ENCODE measurements around the gene ZNG1B. TPM values are rescaled to one million over a fixed set of nuclear protein-coding genes. Genes with fewer than 3 reads are reported as not detected.
"Not testable (repeated sequence)": the region's sequence is repeated elsewhere in the genome, so short reads cannot be mapped to it uniquely, and the experiment has no call there.

Gene ZNG1B
- total RNA-seq: 11.8 TPM

DNA sequence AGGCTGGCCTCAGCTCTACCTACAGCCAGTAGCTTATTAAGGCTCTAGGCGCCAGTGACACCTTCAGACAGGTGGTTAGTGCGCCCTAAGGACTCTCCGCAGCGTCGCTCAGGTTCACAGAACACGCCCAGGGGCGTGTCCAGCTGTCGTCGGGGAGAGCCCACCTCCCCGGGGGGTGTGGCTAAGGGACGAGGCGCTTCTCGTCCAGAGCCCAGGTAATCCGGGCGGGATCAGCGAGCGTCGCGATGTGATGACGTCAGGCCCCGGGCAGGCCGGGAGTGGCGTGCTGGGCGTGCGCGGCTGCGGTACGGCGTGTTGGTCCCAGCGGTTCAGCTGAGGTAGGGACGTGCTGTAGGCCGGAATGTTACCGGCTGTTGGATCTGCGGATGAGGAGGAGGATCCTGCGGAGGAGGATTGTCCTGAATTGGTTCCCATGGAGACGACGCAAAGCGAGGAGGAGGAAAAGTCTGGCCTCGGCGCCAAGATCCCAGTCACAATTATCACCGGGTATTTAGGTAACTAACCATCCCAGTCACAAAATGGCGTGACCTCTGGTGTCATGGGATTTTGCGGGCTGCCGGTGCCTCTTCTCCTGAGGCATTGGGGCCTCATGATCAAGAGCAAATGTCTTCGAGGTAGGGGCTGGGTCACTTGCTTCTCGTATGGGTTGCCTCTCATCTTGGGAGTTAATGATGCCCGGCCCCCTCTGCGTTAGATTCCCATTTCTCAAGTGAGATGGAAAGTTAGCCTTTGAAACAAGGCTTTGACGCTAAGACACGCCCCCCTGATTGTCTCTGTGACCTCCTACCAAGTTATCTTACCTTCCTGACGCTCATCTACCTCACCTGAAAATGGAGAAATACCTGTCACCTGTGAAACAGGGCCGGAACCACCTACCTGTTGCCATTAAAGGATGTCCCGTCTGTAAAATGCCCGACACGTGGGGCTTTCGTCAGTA, at the start of gene ZNG1B:
TSS of gene ZNG1B (plus strand) at position 184 of the 958 bp plus-strand sequence. CDS start at position 362, 178 bp downstream.
- peak; percentile 85 for DNase-seq (ENCODE audit: low spot score)
- not testable (repeated sequence) for ATAC-seq

DNA sequence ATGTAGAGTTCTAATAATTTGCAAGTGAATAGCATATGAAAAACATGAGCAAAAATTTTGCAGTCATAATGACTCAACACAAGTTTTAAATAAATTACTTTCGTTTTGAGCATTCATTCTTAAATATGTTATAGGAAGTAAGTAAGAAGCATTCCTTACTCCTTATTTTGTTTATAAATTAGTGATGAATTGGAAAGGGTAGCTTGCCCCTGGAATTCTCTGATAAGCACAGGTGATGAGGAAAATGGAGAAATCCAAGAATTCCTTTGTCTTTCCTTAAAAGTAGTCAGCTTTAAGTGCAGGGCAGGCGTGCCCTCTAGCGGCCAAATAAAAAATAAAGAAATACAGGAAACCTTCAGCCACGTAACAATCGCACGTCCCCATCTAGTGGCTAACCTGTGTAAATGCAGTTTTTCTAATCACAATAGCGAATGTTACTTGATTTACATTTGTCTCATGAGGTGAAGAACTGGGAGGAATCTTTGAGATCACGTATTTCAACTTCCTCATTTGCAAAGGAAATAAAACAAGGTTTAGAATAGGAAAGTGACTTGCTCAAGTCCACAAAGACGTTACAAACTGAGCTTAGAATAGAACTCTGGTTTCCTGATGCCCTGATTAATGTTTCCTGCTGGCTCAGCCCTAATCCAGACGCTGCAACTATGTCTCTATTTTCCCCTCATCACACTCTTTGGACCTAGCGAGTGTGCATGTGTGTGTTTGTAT, 47.2 kb upstream of the ZNG1B start:
- DNase-seq (ENCODE audit: low spot score): peak; percentile 68
- peak; percentile 100 for ATAC-seq

DNA sequence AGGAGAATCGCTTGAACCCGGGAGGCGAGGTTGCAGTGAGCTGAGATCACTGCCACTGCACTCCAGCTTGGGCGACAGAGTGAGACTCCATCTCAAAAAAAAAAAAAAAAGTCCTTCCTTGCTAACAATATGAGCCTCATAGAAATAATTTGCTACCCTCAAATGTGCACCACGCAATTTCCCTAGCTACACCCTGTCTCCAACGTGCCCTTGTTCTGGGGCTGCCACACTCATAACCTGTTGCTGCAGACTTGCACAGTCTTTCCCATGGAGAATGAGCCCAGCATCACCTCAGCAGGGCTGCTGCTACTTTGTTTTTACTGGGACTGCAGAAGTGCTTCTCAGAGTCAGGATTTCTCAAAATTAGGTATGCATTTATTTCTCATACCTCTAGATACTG, 46.4 kb upstream of the ZNG1B start:
- ATAC-seq: no peak

DNA sequence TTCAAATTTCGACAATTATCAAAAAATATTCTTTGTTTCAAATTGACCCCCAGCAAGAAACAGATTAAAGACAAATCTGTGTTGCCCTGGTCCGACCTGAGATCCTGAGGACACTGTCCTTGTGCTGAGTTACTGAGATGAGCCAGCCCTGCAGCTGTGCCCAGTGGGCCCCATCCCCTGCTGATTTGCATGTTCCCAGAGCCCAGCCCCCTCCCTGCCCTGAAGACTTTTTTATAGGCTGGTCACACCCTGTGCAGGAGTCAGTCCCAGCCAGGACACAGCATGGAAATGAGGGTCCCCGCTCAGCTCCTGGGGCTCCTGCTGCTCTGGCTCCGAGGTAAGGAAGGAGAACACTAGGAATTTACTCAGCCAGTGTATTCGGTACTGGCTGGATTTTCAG, 31.4 kb upstream of the ZNG1B start:
- ATAC-seq (no peak), DNase-seq (ENCODE audit: low spot score) (no peak)

More for the DNA sequence above, 46.4 kb upstream of the ZNG1B start:
- no peak for DNase-seq (ENCODE audit: low spot score)

DNA sequence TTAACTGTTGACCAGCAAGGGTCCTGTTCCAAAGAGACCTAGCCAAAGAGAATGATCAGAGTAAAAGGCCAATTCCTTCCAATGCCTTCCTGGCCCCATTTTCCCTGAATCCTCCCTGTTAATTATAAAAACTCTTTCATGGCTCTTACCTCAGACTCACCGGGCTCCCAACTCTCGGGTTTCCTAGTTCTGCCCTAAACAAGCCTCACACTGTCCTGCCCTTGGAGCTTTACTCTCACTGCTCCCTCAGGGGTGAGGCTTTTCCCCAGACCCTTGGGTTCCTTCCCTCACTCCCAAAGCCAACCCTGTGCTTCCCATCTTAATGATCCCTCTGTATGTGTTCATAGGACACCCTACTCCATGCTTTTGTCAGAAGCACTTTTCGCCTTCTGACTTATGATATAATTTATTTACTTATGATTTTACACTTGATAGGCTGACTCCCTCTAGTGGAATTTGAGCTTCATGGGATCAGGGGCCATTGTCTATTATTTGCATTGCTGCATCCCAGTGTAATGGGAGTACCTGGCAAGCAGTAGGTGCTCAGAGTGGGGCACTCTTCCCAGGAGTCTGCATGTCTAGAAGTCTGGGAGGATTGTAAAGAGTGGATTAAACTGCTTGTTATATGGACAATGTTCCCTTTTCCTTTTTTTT, 29.9 kb upstream of the ZNG1B start:
- DNase-seq (ENCODE audit: low spot score) (no peak), ATAC-seq (peak; percentile 59)

DNA sequence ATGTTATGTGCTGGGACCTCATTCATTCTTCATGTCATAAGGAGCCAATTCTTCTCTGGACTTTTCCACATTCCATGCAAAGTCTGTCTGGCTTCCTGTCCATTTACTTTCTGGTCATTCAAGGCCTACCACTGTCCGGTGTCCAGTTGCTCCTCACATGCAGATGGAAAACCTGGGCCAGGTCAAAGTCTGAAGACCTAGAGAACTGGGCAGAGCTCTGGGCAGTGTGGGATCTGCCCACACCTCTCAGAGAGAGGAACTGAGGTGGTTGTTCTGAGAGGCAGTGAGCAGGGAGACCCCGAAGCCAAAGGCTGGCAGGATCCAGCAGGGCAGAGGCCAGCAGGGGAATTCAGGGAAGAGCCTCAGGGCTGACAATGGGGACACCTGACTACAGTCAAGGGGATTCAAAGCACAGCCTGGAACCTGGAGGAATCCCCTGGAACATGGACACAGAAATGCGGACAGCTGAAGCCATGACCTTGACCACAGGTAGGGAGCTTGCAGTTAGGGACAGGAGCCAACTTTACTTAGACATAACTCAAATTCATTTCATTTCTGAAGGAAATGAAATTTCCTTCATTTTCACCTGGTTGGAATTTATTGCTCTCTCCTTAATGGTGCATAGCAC, 25.7 kb upstream of the ZNG1B start:
- not testable (repeated sequence) for DNase-seq (ENCODE audit: low spot score)
- ATAC-seq: peak; percentile 88

DNA sequence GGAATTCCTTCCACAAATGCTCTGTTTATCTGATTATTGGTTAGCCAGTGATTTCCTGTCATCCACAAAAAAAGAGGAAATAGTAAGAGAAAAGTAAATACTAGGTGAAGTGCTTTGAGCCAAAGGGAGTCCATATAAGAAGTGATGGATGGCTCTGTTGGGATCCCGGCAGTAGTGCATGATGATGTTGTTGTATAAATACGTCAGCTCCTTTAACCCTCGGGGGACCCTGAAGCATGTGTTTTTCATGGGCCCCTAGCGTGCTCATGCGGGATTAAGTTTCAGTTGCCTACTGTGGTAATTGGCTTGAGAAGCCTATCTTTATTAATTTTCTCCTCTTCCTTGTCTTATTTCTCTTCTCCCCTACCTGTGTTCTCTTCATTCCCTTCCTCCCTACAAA, 24.7 kb upstream of the ZNG1B start:
- not testable (repeated sequence) for DNase-seq (ENCODE audit: low spot score); ATAC-seq

DNA sequence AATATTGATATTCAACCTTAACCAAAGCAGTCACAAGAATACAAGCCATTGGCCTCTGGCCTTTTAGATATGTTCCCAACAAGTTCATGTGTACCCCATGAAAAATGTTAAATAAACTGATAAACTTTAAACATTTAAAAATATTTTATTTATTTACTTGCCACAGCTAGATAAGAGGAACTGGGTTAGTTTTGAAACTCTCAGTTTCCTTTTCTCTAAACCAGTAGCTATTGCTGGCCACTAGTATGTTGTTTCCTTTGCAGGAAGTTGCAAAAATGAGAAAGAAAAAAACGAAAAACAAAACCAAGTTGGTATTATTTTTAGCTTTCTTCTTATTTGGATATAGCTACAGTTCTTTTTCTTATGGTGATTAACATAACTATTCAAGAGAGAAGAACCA, 5.7 kb upstream of the ZNG1B start:
- not testable (repeated sequence) for ATAC-seq; DNase-seq (ENCODE audit: low spot score)

DNA sequence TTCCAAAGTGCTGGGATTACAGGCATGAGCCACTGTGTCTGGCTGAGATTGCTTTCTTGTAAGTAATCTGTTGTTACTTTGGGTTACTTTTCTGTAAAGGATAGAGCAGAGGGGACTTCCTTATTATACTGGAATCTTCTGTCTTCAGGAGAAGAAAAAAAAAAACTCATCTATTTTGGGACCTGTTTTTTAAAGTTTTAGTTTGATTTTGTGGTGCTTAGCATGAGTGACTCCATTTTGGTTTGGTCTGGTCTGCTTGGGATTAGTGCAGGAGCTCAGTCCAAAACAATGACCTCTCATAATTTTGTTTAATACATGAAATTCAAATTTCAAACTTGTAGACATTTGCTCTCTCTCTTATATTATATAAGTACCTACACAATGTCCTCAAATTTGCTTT, 4.0 kb upstream of the ZNG1B start:
- not testable (repeated sequence) for DNase-seq (ENCODE audit: low spot score); ATAC-seq

DNA sequence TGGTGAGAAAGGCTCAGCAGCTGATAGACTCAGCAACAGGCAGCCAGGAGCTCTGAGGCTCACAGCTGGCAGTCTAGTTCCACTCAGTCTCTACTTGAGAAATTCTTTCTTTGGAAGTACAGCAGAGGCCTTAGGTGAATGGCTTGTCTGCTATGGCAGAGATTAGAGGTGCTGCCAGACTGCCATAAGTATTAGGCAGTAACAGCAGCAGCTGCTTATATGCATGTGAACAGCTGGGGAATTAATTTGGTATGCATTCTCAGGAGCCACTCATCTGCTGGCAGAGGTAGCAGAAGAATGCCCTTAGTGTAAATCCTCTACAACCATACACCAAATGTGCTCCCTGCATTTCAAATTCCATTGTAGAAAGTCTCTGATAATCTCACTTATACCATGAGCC, 28.3 kb downstream of the ZNG1B start:
- not testable (repeated sequence) for ATAC-seq; DNase-seq (ENCODE audit: low spot score)

DNA sequence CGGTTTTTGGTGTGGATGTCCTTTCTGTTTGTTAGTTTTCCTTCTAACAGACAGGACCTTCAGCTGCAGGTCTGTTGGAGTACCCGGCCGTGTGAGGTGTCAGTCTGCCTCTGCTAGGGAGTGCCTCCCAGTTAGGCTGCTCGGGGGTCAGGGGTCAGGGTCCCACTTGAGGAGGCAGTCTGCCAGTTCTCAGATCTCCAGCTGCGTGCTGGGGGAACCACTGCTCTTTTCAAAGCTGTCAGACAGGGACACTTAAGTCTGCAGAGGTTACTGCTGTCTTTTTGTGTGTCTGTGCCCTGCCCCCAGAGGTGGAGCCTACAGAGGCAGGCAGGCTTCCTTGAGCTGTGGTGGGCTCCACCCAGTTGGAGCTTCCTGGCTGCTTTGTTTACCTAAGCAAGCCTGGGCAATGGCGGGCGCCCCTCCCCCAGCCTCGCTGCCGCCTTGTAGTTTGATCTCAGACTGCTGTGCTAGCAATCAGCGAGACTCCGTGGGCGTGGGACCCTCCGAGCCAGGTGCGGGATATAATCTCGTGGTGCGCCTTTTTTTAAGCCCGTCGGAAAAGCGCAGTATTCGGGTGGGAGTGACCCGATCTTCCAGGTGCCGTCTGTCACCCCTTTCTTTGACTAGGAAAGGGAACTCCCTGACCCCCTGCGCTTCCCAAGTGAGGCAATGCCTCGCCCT, 39.3 kb downstream of the ZNG1B start:
- not testable (repeated sequence) for DNase-seq (ENCODE audit: low spot score); ATAC-seq

DNA sequence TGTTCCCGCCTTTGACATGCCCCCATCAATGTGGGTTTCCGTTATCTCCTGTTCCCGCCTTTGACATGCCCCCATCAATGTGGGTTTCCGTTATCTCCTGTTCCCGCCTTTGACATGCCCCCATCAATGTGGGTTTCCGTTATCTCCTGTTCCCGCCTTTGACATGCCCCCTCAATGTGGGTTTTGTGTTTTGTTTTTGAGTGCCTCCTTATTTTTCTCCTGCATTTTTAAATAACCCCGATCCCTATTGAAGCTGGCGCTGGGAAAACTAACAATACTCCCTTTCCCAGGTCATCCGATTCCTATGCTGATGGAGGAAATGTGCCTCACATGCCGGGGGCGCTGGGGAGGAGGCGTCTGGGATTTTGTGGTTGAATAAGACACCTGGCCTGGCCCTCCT, 59.0 kb downstream of the ZNG1B start:
- ATAC-seq; DNase-seq (ENCODE audit: low spot score): not testable (repeated sequence)

DNA sequence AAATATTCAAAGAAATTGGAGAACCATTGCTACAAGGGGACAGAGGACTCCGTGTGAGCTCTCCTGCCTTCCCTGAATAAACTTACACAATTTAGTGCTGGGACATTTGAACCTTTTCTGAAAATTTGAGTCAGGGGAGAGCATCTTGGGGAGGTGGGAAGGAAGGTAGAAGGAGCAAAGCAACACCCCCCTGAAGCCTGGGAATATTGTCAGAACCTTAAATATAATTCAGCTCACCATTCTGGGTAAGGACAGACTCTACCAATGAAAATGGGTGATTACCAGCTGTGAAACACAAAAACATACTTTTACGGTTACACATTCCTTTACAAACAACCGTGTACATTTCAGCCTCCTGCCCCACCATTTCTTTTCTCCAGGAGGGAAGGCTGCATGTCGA, 60.9 kb downstream of the ZNG1B start, which contains the start of gene FOXD4L1:
TSS of gene FOXD4L1 (plus strand) at position 301 of the 400 bp plus-strand sequence. CDS start 592 bp downstream, outside the sequence.
- not testable (repeated sequence) for ATAC-seq

DNA sequence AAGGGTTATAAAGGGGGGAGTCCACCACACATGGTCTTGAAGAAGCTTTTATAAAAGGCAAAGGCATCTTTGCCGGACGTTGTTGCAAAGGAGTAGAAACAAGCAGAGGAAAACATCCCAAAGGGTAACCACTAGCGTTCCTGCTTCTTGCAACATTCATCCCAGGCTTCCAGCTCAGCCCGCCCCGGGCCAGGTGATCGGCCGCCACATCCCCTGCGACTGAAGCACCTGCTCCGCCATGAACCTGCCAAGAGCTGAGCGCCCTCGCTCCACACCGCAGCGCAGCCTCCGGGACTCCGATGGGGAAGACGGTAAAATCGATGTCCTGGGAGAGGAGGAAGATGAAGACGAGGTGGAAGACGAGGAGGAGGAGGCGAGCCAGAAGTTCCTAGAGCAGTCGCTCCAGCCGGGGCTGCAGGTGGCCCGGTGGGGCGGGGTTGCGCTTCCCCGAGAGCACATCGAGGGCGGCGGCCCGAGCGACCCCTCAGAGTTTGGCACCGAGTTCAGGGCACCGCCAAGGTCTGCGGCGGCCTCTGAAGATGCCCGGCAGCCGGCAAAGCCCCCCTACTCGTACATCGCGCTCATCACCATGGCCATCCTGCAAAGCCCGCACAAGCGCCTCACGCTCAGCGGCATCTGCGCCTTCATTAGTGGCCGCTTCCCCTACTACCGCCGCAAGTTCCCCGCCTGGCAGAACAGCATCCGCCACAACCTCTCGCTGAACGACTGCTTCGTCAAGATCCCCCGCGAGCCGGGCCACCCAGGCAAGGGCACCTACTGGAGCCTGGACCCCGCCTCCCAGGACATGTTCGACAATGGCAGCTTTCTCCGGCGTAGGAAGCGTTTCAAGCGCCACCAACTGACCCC, 61.8 kb downstream of the ZNG1B start:
- not testable (repeated sequence) for DNase-seq (ENCODE audit: low spot score); ATAC-seq

More for the DNA sequence above, 60.9 kb downstream of the ZNG1B start, which contains the start of gene FOXD4L1:
- DNase-seq (ENCODE audit: low spot score): not testable (repeated sequence)

DNA sequence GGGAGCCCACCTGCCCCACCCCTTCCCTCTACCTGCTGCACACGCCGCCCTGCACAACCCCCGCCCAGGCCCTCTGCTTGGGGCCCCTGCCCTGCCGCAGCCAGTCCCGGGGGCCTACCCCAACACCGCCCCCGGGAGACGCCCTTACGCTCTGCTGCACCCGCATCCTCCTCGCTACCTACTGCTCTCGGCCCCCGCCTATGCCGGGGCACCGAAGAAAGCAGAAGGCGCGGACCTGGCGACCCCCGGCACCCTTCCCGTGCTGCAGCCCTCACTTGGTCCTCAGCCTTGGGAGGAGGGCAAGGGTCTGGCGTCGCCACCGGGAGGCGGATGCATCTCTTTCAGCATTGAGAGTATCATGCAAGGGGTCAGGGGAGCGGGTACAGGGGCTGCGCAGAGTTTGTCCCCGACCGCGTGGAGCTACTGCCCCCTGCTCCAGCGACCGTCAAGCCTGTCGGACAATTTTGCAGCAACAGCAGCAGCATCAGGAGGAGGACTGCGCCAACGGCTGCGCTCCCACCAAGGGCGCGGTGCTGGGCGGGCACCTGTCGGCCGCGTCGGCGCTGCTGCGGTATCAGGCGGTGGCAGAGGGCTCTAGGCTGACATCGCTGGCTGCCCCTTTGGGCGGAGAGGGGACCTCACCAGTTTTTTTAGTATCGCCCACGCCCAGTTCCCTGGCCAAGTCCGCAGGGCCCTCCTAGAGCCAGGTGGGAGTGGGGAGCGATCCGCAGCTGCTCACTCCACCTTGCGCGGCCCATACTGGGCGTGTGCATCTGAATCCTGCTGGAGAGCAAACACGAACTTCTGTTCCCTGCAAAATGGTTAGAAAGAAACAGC, 62.6 kb downstream of the ZNG1B start:
- not testable (repeated sequence) for ATAC-seq

DNA sequence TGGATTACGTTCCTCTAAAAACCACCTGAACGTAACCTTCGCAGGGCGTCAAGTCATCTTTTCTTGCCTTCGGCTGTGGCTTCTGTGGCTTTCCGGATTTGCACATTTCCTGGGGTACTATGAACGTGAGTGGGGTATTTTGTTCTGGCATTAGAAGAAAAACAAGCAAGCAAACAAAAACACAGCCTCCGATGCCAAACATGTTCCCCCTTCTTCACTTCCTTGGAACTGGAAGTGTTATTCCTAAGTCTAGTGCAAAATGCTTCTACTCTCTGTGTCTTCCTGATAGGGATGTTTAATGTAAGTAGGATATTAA, 63.2 kb downstream of the ZNG1B start:
- not testable (repeated sequence) for DNase-seq (ENCODE audit: low spot score)

More for the DNA sequence above, 62.6 kb downstream of the ZNG1B start:
- DNase-seq (ENCODE audit: low spot score): not testable (repeated sequence)

DNA sequence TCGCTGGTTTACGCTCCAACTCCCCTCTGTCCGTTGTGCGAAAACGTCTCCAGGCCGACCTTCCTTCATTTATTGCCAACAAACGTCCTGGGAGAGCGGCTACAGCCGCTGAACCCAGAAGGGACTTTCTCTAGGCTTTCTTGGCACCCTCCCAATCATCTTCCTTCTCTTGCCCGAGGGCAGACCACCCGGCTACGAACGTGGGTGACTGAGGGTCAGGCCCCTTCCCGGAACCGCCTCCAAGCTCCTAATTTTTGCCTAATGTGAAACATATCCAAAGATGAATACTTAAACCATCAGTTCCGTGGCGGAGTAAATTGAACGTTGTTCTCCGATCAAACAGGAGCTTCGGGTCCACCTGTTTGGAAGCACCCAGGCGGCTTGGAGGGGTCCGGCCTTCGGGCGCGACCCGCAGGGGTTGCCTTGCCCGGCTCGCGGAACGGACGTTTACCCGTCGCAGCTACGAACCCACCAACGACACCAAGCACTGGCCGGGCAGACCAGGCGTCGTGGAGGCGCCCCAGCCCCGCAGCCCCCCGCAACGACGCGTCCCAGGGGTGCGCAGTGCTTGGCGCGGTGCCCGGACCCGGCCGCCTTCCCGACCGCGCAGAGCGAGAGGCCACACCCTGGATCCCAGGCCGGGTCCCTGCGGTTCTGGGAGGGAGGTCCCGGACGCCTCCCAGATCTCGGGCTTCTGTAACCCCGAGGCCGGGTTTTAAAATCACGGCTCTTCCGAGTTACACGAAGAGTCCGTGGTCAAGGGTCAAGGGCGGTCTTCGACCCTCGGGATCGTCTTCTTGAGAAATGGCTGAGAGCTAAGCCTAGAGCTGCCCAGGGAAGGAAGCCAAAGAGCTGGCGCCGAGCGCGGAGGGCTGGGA, 65.0 kb downstream of the ZNG1B start:
- DNase-seq (ENCODE audit: low spot score): not testable (repeated sequence)
- peak; percentile 32 for ATAC-seq

More for the DNA sequence above, 63.2 kb downstream of the ZNG1B start:
- ATAC-seq: not testable (repeated sequence)
